GM12878 (cell line): ENCODE measurements around the gene COQ7. TPM values are rescaled to one million over a fixed set of nuclear protein-coding genes. Genes with fewer than 3 reads are reported as not detected.

ENCODE experiments used
- BHLHE40 ChIP-seq, 2 experiments: fragments of 450-650 bp in 1 of 2; IDR thresholded peaks; 2 replicates each; pipeline ENCODE4 v1.6.1; 2011 to 2017; ENCODE audit warnings: low read depth in 2 of 2, borderline replicate concordance in 1 of 2, improper control_type of control experiment in 1 of 2, low read length in 1 of 2, mild to moderate bottlenecking in 1 of 2
- CBX5 ChIP-seq: sonication (generic); IDR thresholded peaks from 2 replicates; pipeline ENCODE4 v1.6.1; 2016; ENCODE audit warnings: low read depth, moderate library complexity, mild to moderate bottlenecking, inconsistent platforms
- CEBPZ ChIP-seq: fragments of 150-350 bp; IDR thresholded peaks from 2 replicates; pipeline ENCODE4 v1.6.1; 2016; ENCODE audit warnings: low read depth, low read length
- CHD1 ChIP-seq: IDR thresholded peaks from 2 replicates; pipeline ENCODE4 v1.6.1; 2012; ENCODE audit warnings: low read depth, low read length, improper control_type of control experiment
- CUX1 ChIP-seq: IDR thresholded peaks from 2 replicates; pipeline ENCODE4 v1.6.1; 2012; ENCODE audit warnings: improper control_type of control experiment, low read depth, low read length; ENCODE audit not compliant: insufficient replicate concordance
- ELK1 ChIP-seq: IDR thresholded peaks from 2 replicates; pipeline ENCODE4 v1.6.1; 2012; ENCODE audit warnings: low read depth, low read length, improper control_type of control experiment
- GABPA ChIP-seq: IDR thresholded peaks from 2 replicates; pipeline ENCODE4 v1.6.1; 2014; ENCODE audit warnings: antibody characterized with exemption, low read depth, mild to moderate bottlenecking, inconsistent platforms
- LARP7 ChIP-seq: fragments of 450-650 bp; IDR thresholded peaks from 2 replicates; pipeline ENCODE4 v1.6.1; 2017; ENCODE audit warnings: mild to moderate bottlenecking
- NFIC ChIP-seq: IDR thresholded peaks from 2 replicates; pipeline ENCODE4 v1.6.1; 2012; ENCODE audit warnings: low read depth, mild to moderate bottlenecking, inconsistent platforms, low read length, moderate library complexity
- NR2F1 ChIP-seq: fragments of 450-650 bp; conservative IDR thresholded peaks from 2 replicates; pipeline ENCODE4 v1.6.1; 2017; ENCODE audit warnings: mild to moderate bottlenecking
- PRDM15 ChIP-seq: fragments of 450-650 bp; formaldehyde crosslinking; IDR thresholded peaks from 2 replicates; pipeline ENCODE4 v1.4.0; 2020; ENCODE audit warnings: mild to moderate bottlenecking, moderate library complexity
- RCOR1 ChIP-seq: conservative IDR thresholded peaks from 2 replicates; pipeline ENCODE4 v1.6.1; 2012; ENCODE audit warnings: low read depth, low read length, improper control_type of control experiment
- RUNX3 ChIP-seq: IDR thresholded peaks from 2 replicates; pipeline ENCODE4 v1.6.1; 2012; ENCODE audit warnings: low read length, inconsistent platforms
- SIX5 ChIP-seq: IDR thresholded peaks from 2 replicates; pipeline ENCODE4 v1.6.1; 2011; ENCODE audit warnings: mild to moderate bottlenecking, low read depth, low read length, moderate library complexity; ENCODE audit not compliant: severe bottlenecking
- YBX1 ChIP-seq: fragments of 450-650 bp; IDR thresholded peaks from 2 replicates; pipeline ENCODE4 v1.6.1; 2016; ENCODE audit warnings: antibody characterized with exemption
- ZBED1 ChIP-seq: IDR thresholded peaks from 2 replicates; pipeline ENCODE4 v1.6.1; 2016; ENCODE audit warnings: borderline replicate concordance
- polyA plus RNA-seq, 11 experiments: library from polyadenylated mRNA; depleted of rRNA in 4 of 11; unstranded in 6 of 11; stranded (reverse) in 5 of 11; fragments of >200 nt; fragmentation: Nextera tagmentation in 4 of 11; fragmentation: Illumina TruSeq in 1 of 11; extraction: Ambion mirVana in 4 of 11; extraction: Trizol in 1 of 11; gene quantifications; 1 replicate in 1 of 11; 2 replicates in 10 of 11; pipeline versions ENCODE4 v1.2.1 to v1.2.3, GENCODE V29; 2011 to 2016; ENCODE audit warnings: inconsistent platforms in 2 of 11, missing spikeins in 2 of 11, low read depth in 1 of 11
- total RNA-seq, 4 experiments: library from RNA; depleted of rRNA in 3 of 4; stranded (reverse); fragments of >200 nt in 3 of 4; fragmentation: Illumina TruSeq in 1 of 4; extraction: Trizol in 1 of 4; gene quantifications; 2 replicates each; pipeline versions ENCODE4 v1.2.1 to v1.2.3, GENCODE V29; 2013 to 2021

Gene COQ7
- total and polyA plus RNA-seq, 10 of the 15 experiments (the other 5 are each of a cell fraction or from before 2014, with no cell fraction given) = 3.2 to 21.9 (median 13.0) TPM

GRCh38 chr16:19095654-19096053, 28.2 kb downstream of the COQ7 start (continued):
- TF ChIP-seq PRDM15 (CRISPR knock-in tag) = no peak
- no peak for TF ChIP-seq RCOR1
- TF ChIP-seq BHLHE40 (IDR thresholded peaks at IDR 0.05; ENCODE audit: borderline replicate concordance in 1 of 2, low read depth in 2 of 2, low read length in 1 of 2) = no peak
- peak; percentile 22; the same call in 1 of the 2 replicates for TF ChIP-seq RUNX3
- TF ChIP-seq CEBPZ = no peak
- no peak for TF ChIP-seq LARP7
- TF ChIP-seq CUX1 = no peak
- TF ChIP-seq NR2F1 = peak; percentile 70
- TF ChIP-seq CBX5 = no peak
- no peak for TF ChIP-seq CHD1
- no peak for TF ChIP-seq SIX5
- no peak for TF ChIP-seq ELK1
- 0 out of 2 replicates have a peak, but pooled peaks have one; percentile 23 for TF ChIP-seq ZBED1
- peak; percentile 58; the same call in 1 of the 2 replicates for TF ChIP-seq NFIC
- TF ChIP-seq GABPA = no peak
- no peak for TF ChIP-seq YBX1
